Adrenal gland (tissue), 5 donors: ENCODE measurements around the gene ELMOD3.
A peak's percentile ranks its signal among the peaks of the same experiment; 100 is the strongest.

ENCODE experiments used
- CTCF ChIP-seq, 6 experiments: fragments of 450-650 bp in 4 of 6; fragments of 200-600 bp in 2 of 6; sonication (generic) in 1 of 6; IDR thresholded peaks; 1 replicate in 5 of 6; 2 replicates in 1 of 6; pipeline versions ENCODE4 v1.5.1 to v1.8.0; 2016 to 2021; ENCODE audit warnings: antibody characterized with exemption in 6 of 6, mild to moderate bottlenecking in 2 of 6, moderate library complexity in 1 of 6
- POLR2A ChIP-seq, 2 donors: fragments of 450-650 bp; IDR thresholded peaks; one replicate each; pipeline ENCODE4 v1.6.1; 2017; ENCODE audit warnings: antibody characterized with exemption in 2 of 2, mild to moderate bottlenecking in 2 of 2, moderate library complexity in 1 of 2
- donor health status: DM: no; HTN: no; CAD: no.

GRCh38 chr2:85438201-85439024, 83.8 kb downstream of the ELMOD3 start:
- TF ChIP-seq CTCF (IDR thresholded peaks at IDR 0.05) = peak in 2 of 6 experiments; percentile 6 to 7
- TF ChIP-seq POLR2A (IDR thresholded peaks at IDR 0.05) = no peak
